MM.1S (cell line): Measurements from ENCODE around the gene CTNNAL1.

Experiments
- DNase-seq: peaks from one replicate; pipeline ENCODE4 v3.0.0-alpha.2; 2015
- H2AFZ ChIP-seq: fragments of 300-600 bp; sonication (generic); 2 replicates; pipeline ENCODE4 v1.6.0; 2016; ENCODE audit warnings: antibody characterized with exemption, low read length
- H3F3A ChIP-seq: fragments of 300-600 bp; sonication (generic); 2 replicates; pipeline ENCODE4 v1.6.1; 2016; ENCODE audit warnings: mild to moderate bottlenecking, antibody characterized with exemption, low read length, moderate library complexity, mixed read lengths; ENCODE audit not compliant: insufficient read depth
- H3K27ac ChIP-seq: fragments of 300-600 bp; sonication (generic); 2 replicates; pipeline ENCODE4 v1.5.1; 2016; ENCODE audit warnings: mild to moderate bottlenecking, low read length
- H3K27me3 ChIP-seq: fragments of 300-600 bp; sonication (generic); replicated peaks from 2 replicates; pipeline ENCODE4 v1.6.0; 2016; ENCODE audit warnings: low read length; ENCODE audit not compliant: insufficient read depth
- H3K36me3 ChIP-seq: fragments of 300-600 bp; sonication (generic); replicated peaks from 2 replicates; pipeline ENCODE4 v1.6.1; 2016; ENCODE audit warnings: mild to moderate bottlenecking, low read length, mixed read lengths; ENCODE audit not compliant: insufficient read depth
- H3K4me1 ChIP-seq: fragments of 300-600 bp; sonication (generic); 2 replicates; pipeline ENCODE4 v1.6.1; 2016; ENCODE audit warnings: low read length, mixed read lengths
- H3K4me2 ChIP-seq: fragments of 300-600 bp; sonication (generic); 2 replicates; pipeline ENCODE4 v1.6.0; 2016; ENCODE audit warnings: low read depth, low read length
- H3K4me3 ChIP-seq: fragments of 300-600 bp; sonication (generic); 2 replicates; pipeline ENCODE4 v1.5.1; 2016; ENCODE audit warnings: low read length, mixed read lengths
- H3K79me2 ChIP-seq: fragments of 300-600 bp; sonication (generic); 2 replicates; pipeline ENCODE4 v1.6.1; 2016; ENCODE audit warnings: mixed run types, low read length, mixed read lengths
- H3K9ac ChIP-seq: fragments of 300-600 bp; sonication (generic); 2 replicates; pipeline ENCODE4 v1.6.1; 2016; ENCODE audit warnings: low read length, mixed read lengths
- H3K9me2 ChIP-seq: fragments of 300-600 bp; sonication (generic); replicated peaks from 2 replicates; pipeline ENCODE4 v1.6.1; 2016; ENCODE audit warnings: mild to moderate bottlenecking, low read length, mixed read lengths; ENCODE audit not compliant: insufficient read depth
- H3K9me3 ChIP-seq: fragments of 300-600 bp; sonication (generic); replicated peaks from 2 replicates; pipeline ENCODE4 v1.6.1; 2016; ENCODE audit warnings: mild to moderate bottlenecking, low read length, mixed read lengths; ENCODE audit not compliant: insufficient read depth
- H4K20me1 ChIP-seq: fragments of 300-600 bp; sonication (generic); 2 replicates; pipeline ENCODE4 v1.6.1; 2016; ENCODE audit warnings: mild to moderate bottlenecking, low read length, moderate library complexity, mixed read lengths; ENCODE audit not compliant: insufficient read depth
- EZH2 ChIP-seq: fragments of 300-600 bp; sonication (generic); optimal IDR thresholded peaks from 2 replicates; pipeline ENCODE3; 2017; ENCODE audit warnings: low read depth, mild to moderate bottlenecking, antibody characterized with exemption, low read length, mixed read lengths
- EZH2phosphoT487 ChIP-seq: fragments of 300-600 bp; sonication (generic); IDR thresholded peaks from 2 replicates; pipeline ENCODE4 v1.6.1; 2018; ENCODE audit warnings: antibody characterized with exemption, low read length
- TF ChIP-seq, protein P1 (sequence below): fragments of 300-600 bp; sonication (generic); IDR thresholded peaks from 2 replicates; pipeline ENCODE4 v1.5.1; 2016; ENCODE audit warnings: antibody characterized with exemption, low read length, mixed read lengths

The CTNNAL1 gene

DNA sequence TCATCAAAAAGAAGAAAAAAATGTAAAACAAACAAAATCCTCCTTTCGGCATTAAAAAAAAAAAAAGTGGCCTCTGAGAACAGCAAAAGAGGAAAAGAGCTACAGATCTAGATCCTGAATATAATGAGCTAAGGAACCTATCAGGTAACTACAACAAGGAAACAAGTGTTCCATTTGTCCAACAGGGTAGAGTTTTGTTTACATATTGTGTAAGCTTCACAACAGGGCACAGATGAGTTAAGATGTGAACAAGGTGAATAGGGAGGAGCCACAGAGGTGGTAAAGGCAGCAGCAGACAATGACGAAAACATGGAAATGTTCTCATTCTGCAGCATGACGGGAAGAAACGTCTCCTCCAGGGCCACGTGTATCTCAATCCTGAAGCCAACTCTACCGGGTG, 93.8 kb downstream of the CTNNAL1 start:
- Histone ChIP-seq H3K27ac (no peak overlapping the region), H3K9me3 (no peaks in the 10 kb centered on the region), H3K4me2 (no peak overlapping the region), H3K27me3 (no peaks in the 10 kb centered on the region), H3K9ac (no peak overlapping the region), H3K9me2 (no peaks in the 10 kb centered on the region), H3K4me3 (no peak overlapping the region), H3K36me3 (no peaks in the 10 kb centered on the region; the same call in 1 of the 2 replicates), H3K4me1 (no peaks in the 10 kb centered on the region), H2AFZ (no peak overlapping the region), H3F3A (no peaks in the 10 kb centered on the region), H3K79me2 (no peaks in the 10 kb centered on the region), H4K20me1 (no peaks in the 10 kb centered on the region)
- TF ChIP-seq EZH2phosphoT487, result no peak
- TF ChIP-seq, protein P1, sequence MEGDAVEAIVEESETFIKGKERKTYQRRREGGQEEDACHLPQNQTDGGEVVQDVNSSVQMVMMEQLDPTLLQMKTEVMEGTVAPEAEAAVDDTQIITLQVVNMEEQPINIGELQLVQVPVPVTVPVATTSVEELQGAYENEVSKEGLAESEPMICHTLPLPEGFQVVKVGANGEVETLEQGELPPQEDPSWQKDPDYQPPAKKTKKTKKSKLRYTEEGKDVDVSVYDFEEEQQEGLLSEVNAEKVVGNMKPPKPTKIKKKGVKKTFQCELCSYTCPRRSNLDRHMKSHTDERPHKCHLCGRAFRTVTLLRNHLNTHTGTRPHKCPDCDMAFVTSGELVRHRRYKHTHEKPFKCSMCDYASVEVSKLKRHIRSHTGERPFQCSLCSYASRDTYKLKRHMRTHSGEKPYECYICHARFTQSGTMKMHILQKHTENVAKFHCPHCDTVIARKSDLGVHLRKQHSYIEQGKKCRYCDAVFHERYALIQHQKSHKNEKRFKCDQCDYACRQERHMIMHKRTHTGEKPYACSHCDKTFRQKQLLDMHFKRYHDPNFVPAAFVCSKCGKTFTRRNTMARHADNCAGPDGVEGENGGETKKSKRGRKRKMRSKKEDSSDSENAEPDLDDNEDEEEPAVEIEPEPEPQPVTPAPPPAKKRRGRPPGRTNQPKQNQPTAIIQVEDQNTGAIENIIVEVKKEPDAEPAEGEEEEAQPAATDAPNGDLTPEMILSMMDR, result no peak
- no peak for TF ChIP-seq EZH2
- no peak for DNase-seq

DNA sequence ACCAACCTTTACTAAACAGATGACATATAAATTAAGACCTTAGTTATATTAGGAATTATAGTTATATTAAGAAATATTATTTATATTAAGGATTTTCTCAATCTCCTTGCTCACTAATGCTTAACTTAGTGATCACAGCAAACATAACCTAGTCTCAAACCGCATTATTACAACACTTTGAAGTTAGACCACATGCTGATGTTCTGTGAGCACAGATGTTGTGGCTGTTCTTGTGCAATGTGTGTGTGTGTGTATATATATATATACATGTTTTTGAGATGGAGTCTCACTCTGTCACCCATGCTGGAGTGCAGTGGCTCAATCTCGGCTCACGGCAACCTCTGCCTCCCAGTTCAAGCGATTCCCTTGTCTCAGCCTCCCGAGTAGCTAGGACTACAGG, 99.9 kb downstream of the CTNNAL1 start:
- no peaks in the 10 kb centered on the region for H3K27me3 ChIP-seq
- no peak overlapping the region for H3K4me2 ChIP-seq
- no peak overlapping the region for H2AFZ ChIP-seq
- no peaks in the 10 kb centered on the region for H3K9me3 ChIP-seq
- no peak overlapping the region for H3K27ac ChIP-seq
- H3K9ac ChIP-seq, result no peak overlapping the region
- no peaks in the 10 kb centered on the region for H3K79me2 ChIP-seq
- no peaks in the 10 kb centered on the region for H4K20me1 ChIP-seq
- TF ChIP-seq EZH2phosphoT487, result no peak
- no peak for TF ChIP-seq EZH2
- TF ChIP-seq, protein P1, result no peak
- H3K4me3 ChIP-seq, result no peak overlapping the region
- H3K4me1 ChIP-seq, result no peaks in the 10 kb centered on the region
- H3K9me2 ChIP-seq, result no peaks in the 10 kb centered on the region
- no peaks in the 10 kb centered on the region for H3F3A ChIP-seq
- no peak for DNase-seq
- no peaks in the 10 kb centered on the region for H3K36me3 ChIP-seq

DNA sequence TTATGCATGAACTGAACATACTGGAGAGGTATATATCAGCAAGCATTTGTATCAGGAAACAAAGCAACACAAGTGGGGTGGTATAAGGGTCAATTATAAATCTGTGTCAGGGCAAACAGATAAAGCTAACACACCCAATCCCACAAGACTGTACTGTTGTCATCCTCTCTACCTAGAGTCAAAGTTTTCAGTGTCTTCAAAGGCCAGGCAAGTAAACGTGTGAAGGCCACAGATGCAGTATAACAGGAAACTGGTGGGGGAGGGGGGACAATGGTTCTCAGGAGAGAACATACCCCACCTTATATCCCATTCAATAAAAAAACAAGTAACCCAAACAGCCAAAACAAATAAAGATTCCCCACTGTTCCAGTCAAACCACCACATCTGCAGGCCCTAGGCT, 101.5 kb downstream of the CTNNAL1 start:
- Histone ChIP-seq H3K9me3 (no peaks in the 10 kb centered on the region), H3K27me3 (no peaks in the 10 kb centered on the region), H3K4me2 (no peak overlapping the region), H3K9me2 (no peaks in the 10 kb centered on the region), H3K4me1 (no peaks in the 10 kb centered on the region), H3F3A (no peaks in the 10 kb centered on the region), H3K4me3 (no peak overlapping the region), H3K36me3 (no peaks in the 10 kb centered on the region), H2AFZ (no peak overlapping the region), H3K79me2 (no peaks in the 10 kb centered on the region), H3K9ac (no peak overlapping the region), H4K20me1 (no peaks in the 10 kb centered on the region), H3K27ac (no peak overlapping the region)
- no peak for DNase-seq
- no peak for TF ChIP-seq EZH2
- TF ChIP-seq, protein P1, result no peak
- TF ChIP-seq EZH2phosphoT487, result no peak
